Sigmoid colon (tissue), 3 donors: Measurements from ENCODE around the gene AKAP8L.

Experiments used
- POLR2A ChIP-seq, 2 donors: fragments of 450-650 bp; IDR thresholded peaks; one replicate each; pipeline ENCODE4 v1.6.1; 2016; ENCODE audit warnings: antibody characterized with exemption in 2 of 2, mild to moderate bottlenecking in 2 of 2, moderate library complexity in 2 of 2
- TF ChIP-seq, protein P1 (sequence below), 4 experiments: fragments of 450-650 bp in 3 of 4; fragments of 200-600 bp in 1 of 4; IDR thresholded peaks; one replicate each; pipeline ENCODE4 v1.5.1; 2016 to 2019; ENCODE audit warnings: antibody characterized with exemption in 4 of 4, mild to moderate bottlenecking in 3 of 4, moderate library complexity in 2 of 4

DNA sequence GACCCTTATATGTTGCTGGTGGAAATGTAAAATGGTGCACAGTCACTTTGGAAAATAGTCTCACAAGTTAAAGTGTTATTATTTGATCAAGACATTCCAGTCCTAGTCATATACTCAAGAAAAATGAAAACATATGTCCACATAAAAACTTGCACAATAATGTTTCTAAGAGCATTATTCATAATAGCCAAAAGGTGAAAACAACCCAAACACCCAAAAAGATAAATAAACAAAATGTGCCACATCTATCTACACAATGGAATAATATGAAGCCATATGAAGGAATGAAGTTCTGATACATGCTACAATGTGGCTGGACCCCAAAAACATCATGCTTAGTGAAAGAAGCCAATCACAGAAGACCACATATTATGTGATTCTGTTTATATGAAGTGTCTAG is 24.8 kb downstream of the AKAP8L start:
- TF ChIP-seq, protein P1, sequence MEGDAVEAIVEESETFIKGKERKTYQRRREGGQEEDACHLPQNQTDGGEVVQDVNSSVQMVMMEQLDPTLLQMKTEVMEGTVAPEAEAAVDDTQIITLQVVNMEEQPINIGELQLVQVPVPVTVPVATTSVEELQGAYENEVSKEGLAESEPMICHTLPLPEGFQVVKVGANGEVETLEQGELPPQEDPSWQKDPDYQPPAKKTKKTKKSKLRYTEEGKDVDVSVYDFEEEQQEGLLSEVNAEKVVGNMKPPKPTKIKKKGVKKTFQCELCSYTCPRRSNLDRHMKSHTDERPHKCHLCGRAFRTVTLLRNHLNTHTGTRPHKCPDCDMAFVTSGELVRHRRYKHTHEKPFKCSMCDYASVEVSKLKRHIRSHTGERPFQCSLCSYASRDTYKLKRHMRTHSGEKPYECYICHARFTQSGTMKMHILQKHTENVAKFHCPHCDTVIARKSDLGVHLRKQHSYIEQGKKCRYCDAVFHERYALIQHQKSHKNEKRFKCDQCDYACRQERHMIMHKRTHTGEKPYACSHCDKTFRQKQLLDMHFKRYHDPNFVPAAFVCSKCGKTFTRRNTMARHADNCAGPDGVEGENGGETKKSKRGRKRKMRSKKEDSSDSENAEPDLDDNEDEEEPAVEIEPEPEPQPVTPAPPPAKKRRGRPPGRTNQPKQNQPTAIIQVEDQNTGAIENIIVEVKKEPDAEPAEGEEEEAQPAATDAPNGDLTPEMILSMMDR (IDR thresholded peaks at IDR 0.05), result no peak
- no peak for TF ChIP-seq POLR2A (IDR thresholded peaks at IDR 0.05)
